ENCODE results near the gene GARIN5A. TPM values are rescaled to one million over a fixed set of nuclear protein-coding genes. Genes with fewer than 3 reads are reported as not detected.

The GARIN5A gene
- total RNA-seq, 1 donor from 2014 or later, result 3.8 TPM

DNA sequence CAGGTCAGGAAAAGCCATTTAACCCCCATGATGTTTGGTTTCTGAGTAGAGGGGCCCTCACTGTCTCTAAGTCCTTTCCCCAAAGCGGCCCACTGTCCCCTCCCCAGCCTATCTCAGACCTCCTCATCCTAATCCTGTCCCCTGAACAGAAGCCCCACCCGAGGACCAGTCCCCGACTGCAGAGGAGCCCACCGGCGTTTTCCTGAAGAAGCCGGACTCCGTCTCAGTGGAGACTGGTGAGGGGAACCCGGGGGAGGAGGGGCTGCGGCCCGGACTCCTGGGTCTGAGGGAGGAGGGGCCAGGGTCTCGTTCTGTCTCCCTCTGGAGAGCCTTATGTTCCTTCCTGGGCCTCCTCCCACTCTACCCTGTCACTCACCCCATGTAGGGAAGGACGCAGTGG, 41.0 kb downstream of the GARIN5A start:
- Histone ChIP-seq H3K27me3 (peaks cover 4% of the 10 kb centered on the region), H3K36me3 (no peaks in the 10 kb centered on the region), H3K27ac (no peak overlapping the region), H3K9me3 (no peaks in the 10 kb centered on the region), H3K4me1 (peaks cover 14% of the 10 kb centered on the region), H3K4me3 (no peak overlapping the region)
- ATAC-seq (no peak), DNase-seq (no peak)
- TF ChIP-seq, protein P1, sequence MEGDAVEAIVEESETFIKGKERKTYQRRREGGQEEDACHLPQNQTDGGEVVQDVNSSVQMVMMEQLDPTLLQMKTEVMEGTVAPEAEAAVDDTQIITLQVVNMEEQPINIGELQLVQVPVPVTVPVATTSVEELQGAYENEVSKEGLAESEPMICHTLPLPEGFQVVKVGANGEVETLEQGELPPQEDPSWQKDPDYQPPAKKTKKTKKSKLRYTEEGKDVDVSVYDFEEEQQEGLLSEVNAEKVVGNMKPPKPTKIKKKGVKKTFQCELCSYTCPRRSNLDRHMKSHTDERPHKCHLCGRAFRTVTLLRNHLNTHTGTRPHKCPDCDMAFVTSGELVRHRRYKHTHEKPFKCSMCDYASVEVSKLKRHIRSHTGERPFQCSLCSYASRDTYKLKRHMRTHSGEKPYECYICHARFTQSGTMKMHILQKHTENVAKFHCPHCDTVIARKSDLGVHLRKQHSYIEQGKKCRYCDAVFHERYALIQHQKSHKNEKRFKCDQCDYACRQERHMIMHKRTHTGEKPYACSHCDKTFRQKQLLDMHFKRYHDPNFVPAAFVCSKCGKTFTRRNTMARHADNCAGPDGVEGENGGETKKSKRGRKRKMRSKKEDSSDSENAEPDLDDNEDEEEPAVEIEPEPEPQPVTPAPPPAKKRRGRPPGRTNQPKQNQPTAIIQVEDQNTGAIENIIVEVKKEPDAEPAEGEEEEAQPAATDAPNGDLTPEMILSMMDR (IDR thresholded peaks at IDR 0.05), result no peak
- intact Hi-C loops (cut with DNase I), result no loop called here

DNA sequence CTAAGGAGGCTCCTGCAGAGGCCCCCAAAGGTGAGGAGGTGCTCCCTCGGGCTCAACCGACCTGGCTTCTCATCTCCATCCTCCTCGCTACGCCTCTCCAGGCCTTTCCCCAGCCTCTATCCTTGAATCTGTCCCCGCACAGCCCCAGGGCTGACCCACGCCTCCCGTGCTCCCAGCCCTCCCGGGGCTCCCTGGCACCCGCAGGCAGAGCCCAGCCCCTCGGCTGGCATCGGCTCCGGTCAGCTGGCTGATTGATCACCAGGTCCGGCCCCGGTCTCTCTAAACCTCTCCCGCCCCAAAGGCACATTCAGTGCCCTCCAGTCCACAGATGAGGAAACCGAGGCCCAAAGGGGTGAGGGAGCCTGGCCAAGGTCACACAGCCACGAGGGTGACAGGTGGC, 41.4 kb downstream of the GARIN5A start:
- intact Hi-C loops (cut with DNase I), result no loop called here
- no peak for DNase-seq
- Histone ChIP-seq H3K9me3 (no peaks in the 10 kb centered on the region), H3K4me3 (no peak overlapping the region), H3K27ac (no peak overlapping the region), H3K27me3 (peaks cover 4% of the 10 kb centered on the region), H3K36me3 (no peaks in the 10 kb centered on the region), H3K4me1 (peaks cover 14% of the 10 kb centered on the region)
- TF ChIP-seq, protein P1 (IDR thresholded peaks at IDR 0.05), result no peak
- no peak for ATAC-seq

DNA sequence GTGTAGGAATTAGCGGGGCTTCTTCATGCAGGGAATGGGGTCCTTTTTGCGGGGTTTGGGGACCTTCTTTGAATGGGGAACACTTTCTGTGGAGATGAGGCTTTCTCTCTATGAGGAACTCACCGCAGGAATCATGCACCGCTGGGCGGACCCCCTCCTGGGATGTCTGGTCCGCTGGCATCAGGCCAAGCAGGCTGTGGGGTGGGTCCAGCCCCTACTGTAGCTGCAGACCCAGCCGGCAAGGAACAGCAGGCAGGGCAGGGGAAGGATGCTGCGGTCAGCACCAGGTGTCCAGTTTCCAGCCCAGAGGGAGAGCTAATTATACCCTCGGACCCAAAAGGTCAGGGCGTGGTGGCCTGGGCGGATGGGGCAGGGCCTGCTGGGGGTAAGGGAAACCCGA, 42.1 kb downstream of the GARIN5A start:
- Histone ChIP-seq H3K27ac (no peak overlapping the region), H3K27me3 (peaks cover 4% of the 10 kb centered on the region), H3K36me3 (no peaks in the 10 kb centered on the region), H3K4me1 (peaks cover 14% of the 10 kb centered on the region), H3K9me3 (no peaks in the 10 kb centered on the region), H3K4me3 (no peak overlapping the region)
- ATAC-seq (no peak), DNase-seq (no peak)
- TF ChIP-seq, protein P1 (IDR thresholded peaks at IDR 0.05), result no peak
- intact Hi-C loops (cut with DNase I), result no loop called here

DNA sequence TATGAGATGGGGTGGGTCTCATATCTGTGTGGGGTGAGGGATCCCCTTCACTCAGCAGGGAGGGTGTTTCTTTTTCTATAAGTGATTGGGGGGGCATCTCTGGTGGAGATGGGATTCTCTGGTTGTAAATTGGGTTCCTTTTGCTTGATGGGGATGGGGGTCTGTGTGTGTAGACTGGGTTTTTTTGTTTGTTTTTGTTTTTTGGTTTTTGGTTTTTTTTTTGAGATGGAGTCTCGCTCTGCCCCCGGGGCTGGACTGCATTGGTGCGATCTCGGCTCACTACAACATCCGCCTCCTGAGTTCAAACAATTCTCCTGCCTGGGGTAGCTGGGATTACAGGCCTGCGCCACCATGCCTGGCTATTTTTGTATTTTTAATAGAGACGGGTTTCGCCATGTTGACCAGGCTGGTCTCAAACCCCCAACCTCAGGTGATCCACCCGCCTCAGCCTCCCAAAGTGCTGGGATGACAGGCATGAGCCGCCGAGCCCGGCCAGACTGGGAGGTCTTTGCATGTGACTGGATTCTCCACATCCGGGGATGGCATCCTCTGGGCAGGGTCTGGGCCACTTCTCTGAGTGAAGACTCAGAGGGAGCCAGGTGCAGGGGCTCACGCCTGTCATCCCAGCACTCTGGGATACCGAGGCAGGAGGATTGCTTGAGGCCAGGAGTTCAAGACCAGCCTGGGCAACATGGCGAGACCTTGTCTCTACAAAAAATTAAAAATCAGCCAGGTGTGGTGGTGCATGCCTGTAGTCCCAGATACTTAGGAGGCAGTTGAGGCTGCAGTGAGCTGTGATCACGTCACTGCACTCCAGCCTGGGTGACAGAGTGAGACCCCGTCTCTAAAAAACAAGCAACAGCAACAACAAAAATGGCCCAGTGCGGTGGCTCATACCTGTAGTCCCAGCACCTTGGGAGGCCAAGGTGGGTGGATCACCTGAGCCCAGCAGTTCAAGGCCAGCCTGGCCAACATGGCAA, 43.2 kb downstream of the GARIN5A start:
- H3K27me3 ChIP-seq, result peaks cover 4% of the 10 kb centered on the region
- H3K36me3 ChIP-seq, result no peaks in the 10 kb centered on the region
- ATAC-seq (no peak), DNase-seq (no peak)
- no peaks in the 10 kb centered on the region for H3K9me3 ChIP-seq
- TF ChIP-seq, protein P1 (IDR thresholded peaks at IDR 0.05), result no peak
- H3K4me3 ChIP-seq, result no peak overlapping the region
- H3K27ac ChIP-seq, result no peak overlapping the region
- intact Hi-C loops (cut with DNase I), result no loop called here
- peaks cover 14% of the 10 kb centered on the region for H3K4me1 ChIP-seq

DNA sequence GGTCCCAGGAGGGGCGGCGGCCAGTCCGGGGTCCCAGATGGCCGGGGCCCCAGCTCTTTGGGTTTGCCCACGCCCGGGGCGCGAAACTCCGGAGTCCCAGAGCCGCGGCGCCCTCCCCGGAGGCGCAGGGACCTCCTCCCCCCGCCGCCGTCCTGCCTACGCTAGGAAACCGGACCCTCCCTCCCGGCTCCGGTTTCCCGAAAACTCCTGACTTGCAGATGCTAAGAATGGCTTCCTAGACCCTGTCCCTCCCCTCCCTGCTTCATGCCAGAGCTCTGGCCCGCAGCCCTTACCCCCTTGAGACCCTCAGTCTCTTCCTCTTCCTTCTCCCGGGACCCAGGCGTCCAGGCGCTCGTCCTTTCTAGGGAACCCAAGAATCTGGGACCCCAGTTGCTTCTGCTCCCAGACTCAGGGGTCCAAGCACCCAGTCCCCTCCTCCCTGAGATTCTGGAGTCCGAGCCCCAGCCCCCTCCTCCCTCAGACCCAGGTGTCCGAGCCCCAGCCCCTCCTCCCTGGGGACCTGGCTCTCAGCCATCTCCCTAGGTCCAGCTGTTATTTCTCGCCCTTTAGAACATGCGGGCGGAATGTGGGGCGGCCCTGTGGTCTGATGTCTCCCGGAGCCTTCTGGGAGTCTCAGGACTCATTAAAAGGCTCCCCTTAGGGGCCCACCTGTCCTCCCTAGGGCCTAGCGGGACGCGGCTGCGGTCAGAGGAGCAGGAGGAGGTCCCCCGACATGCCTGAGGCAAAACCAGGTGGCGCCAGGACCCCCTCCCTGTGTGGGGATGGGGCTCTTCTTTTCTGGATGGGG, 44.2 kb downstream of the GARIN5A start, which contains the start of gene MYBPC2:
MYBPC2 (plus strand) TSS at position 672 of the 808 bp plus-strand sequence; CDS start at position 734, 62 bp downstream.
- H3K4me1 ChIP-seq, result peaks cover 14% of the 10 kb centered on the region
- no peaks in the 10 kb centered on the region for H3K9me3 ChIP-seq
- H3K36me3 ChIP-seq, result no peaks in the 10 kb centered on the region
- intact Hi-C loops (cut with DNase I), result no loop called here
- ATAC-seq (peak; percentile 2), DNase-seq (no peak)
- H3K27ac ChIP-seq, result peak within 1 kb of the TSS; percentile 81
- TF ChIP-seq, protein P1 (IDR thresholded peaks at IDR 0.05), result no peak
- H3K27me3 ChIP-seq, result peaks cover 4% of the 10 kb centered on the region
- H3K4me3 ChIP-seq, result peak within 1 kb of the TSS; percentile 64

All from upper lobe of right lung (tissue), 1 donor.